ENCODE results near the gene NPBWR2.
A peak's percentile ranks its signal among the peaks of the same experiment; 100 is the strongest.
"Not testable (repeated sequence)": the region's sequence is repeated elsewhere in the genome, so short reads cannot be mapped to it uniquely, and the experiment has no call there.

NPBWR2 gene

DNA sequence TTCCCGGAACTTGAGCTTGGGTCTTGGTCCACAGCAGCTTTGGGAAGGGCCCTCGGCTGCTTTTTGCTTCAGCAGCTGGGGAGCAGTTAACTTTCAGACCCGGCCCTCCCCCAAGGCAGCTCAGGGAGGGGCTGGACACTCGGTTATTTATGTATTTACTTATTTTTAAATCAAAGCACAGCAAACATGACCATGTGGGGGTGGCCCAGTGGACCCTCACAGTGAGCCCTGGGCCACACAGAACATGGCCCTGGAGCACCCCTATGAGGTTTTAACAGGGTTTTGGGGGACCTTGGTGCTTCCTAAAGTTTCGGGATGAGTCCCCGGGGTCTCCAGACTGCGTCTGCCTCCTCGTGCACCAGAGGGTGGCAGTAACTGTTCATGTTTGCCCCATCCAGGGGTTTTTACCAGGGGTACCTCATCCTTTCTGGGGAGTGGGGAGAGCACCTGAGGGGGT lies 26.6 kb upstream of the NPBWR2 start:
- Histone ChIP-seq H3K9me3 (no peaks in the 10 kb centered on the region), H3K4me1 (no peaks in the 10 kb centered on the region), H3K36me3 (no peaks in the 10 kb centered on the region), H3K4me3 (ENCODE audit: low read depth, low read length) (no peak overlapping the region), H3K27me3 (no peaks in the 10 kb centered on the region; the same call in 1 of the 2 replicates)
- TF ChIP-seq, protein P1, sequence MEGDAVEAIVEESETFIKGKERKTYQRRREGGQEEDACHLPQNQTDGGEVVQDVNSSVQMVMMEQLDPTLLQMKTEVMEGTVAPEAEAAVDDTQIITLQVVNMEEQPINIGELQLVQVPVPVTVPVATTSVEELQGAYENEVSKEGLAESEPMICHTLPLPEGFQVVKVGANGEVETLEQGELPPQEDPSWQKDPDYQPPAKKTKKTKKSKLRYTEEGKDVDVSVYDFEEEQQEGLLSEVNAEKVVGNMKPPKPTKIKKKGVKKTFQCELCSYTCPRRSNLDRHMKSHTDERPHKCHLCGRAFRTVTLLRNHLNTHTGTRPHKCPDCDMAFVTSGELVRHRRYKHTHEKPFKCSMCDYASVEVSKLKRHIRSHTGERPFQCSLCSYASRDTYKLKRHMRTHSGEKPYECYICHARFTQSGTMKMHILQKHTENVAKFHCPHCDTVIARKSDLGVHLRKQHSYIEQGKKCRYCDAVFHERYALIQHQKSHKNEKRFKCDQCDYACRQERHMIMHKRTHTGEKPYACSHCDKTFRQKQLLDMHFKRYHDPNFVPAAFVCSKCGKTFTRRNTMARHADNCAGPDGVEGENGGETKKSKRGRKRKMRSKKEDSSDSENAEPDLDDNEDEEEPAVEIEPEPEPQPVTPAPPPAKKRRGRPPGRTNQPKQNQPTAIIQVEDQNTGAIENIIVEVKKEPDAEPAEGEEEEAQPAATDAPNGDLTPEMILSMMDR (IDR thresholded peaks at IDR 0.05; ENCODE audit: low read depth, low read length) = peak; percentile 48
- DNase-seq = no peak

- H3K4me1 ChIP-seq = no peaks in the 10 kb centered on the region
- H3K9me3 ChIP-seq = no peaks in the 10 kb centered on the region
- DNase-seq = no peak
- TF ChIP-seq, protein P1 (IDR thresholded peaks at IDR 0.05; ENCODE audit: low read depth, low read length) = peak; percentile 46
- H3K27me3 ChIP-seq = no peaks in the 10 kb centered on the region; the same call in 1 of the 2 replicates
- H3K36me3 ChIP-seq = no peaks in the 10 kb centered on the region
- no peak overlapping the region for H3K4me3 ChIP-seq (ENCODE audit: low read depth, low read length)
Observed at GRCh38 chr20:64131406-64131805, 24.0 kb upstream of the NPBWR2 start.

DNA sequence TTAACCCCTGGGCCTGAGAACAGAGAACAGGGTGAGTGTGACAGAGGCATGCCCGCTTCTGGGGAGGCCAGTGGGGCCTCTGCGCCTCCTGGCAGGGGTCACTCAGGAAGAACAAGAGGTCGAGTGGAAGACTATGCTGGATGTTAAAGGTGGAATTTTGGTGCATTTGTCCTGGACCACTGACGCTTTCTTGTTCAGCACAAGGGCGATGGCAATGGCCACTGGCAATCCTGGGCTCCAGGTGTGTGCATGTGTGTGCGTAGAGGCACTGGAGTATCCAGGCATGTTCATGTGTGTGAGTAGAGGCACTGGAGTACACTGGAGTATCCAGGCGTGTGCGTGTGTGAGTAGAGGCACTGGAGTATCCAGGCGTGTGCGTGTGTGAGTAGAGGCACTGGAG lies 23.5 kb upstream of the NPBWR2 start:
- Histone ChIP-seq H3K4me1 (no peaks in the 10 kb centered on the region), H3K36me3 (no peaks in the 10 kb centered on the region), H3K9me3 (no peaks in the 10 kb centered on the region), H3K27me3 (no peaks in the 10 kb centered on the region; the same call in 1 of the 2 replicates), H3K4me3 (ENCODE audit: low read depth, low read length) (no peak overlapping the region)
- DNase-seq = no peak
- TF ChIP-seq, protein P1 (IDR thresholded peaks at IDR 0.05; ENCODE audit: low read depth, low read length) = no peak

DNA sequence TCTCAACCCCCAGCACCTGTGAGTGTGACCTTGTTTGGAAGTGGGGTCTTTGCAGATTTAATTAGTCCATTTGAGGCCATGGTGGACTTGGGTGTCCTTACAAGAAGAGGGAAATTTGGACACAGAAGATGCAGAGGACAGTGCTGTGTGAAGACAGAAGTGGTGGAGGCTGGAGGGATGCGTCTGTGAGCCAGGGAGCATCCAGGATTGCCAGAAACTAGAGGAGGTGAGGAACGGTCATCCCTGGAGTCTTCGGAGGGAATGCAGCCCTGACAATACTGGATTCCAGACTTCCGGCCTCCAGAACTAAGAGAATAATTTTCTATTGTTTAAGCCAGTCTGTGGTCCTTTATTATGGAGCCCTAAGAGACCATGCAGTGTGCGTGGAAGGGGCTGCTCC lies 22.9 kb upstream of the NPBWR2 start:
- no peak for DNase-seq
- Histone ChIP-seq H3K4me1 (no peaks in the 10 kb centered on the region), H3K36me3 (no peaks in the 10 kb centered on the region), H3K27me3 (no peaks in the 10 kb centered on the region; the same call in 1 of the 2 replicates), H3K4me3 (ENCODE audit: low read depth, low read length) (no peak overlapping the region), H3K9me3 (no peaks in the 10 kb centered on the region)
- TF ChIP-seq, protein P1 (IDR thresholded peaks at IDR 0.05; ENCODE audit: low read depth, low read length) = no peak

DNA sequence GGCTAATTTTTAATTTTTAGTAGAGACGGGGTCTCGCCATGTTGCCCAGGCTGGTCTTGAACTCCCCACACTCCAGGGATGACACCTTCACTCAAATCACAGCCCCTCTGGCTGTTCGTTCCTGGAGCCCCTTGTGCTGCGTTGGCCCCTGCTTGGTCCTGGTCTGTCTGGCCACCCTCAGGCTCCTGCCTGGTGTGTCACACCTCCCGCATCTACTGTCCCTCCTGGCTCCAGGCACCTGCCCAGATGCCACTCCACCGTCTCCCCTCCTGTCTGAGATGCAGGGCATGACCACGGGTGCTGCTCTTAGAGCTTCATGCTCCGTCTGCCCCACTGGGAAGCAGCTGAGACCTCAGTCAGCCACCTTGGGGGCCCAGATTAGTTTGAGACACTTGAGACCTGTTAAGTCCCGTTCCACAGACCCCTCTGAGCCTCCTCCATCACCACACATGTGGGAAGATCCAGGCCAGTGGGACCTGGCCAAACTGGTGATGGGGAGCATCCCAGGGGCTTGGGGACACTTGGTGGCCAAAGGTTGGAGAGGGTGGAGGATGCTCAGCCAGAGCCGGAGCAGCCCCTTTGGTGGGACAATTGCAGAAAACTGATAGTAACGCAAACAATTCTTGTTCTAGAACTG lies 21.9 kb upstream of the NPBWR2 start:
- TF ChIP-seq, protein P1 (IDR thresholded peaks at IDR 0.05; ENCODE audit: low read depth, low read length) = no peak
- no peak for DNase-seq
- H3K36me3 ChIP-seq = no peaks in the 10 kb centered on the region
- no peak overlapping the region for H3K4me3 ChIP-seq (ENCODE audit: low read depth, low read length)
- H3K27me3 ChIP-seq = no peaks in the 10 kb centered on the region; the same call in 1 of the 2 replicates
- H3K9me3 ChIP-seq = no peaks in the 10 kb centered on the region
- H3K4me1 ChIP-seq = no peaks in the 10 kb centered on the region

DNA sequence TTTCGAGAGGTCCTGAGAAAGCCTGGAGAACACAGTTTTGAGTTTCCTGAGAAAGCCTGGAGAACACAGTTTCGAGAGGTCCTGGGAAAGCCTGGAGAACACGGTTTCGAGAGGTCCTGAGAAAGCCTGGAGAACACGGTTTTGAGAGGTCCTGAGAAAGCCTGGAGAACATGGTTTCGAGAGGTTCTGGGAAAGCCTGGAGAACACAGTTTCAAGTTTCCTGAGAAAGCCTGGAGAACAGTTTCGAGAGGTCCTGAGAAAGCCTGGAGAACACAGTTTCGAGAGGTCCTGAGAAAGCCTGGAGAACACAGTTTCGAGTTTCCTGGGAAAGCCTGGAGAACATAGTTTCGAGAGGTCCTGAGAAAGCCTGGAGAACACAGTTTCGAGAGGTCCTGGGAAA lies 16.2 kb upstream of the NPBWR2 start:
- not testable (repeated sequence) for H3K27me3 ChIP-seq; DNase-seq; H3K9me3 ChIP-seq; H3K36me3 ChIP-seq; H3K4me3 ChIP-seq (ENCODE audit: low read depth, low read length)
- peaks cover 11% of the 10 kb centered on the region for H3K4me1 ChIP-seq

DNA sequence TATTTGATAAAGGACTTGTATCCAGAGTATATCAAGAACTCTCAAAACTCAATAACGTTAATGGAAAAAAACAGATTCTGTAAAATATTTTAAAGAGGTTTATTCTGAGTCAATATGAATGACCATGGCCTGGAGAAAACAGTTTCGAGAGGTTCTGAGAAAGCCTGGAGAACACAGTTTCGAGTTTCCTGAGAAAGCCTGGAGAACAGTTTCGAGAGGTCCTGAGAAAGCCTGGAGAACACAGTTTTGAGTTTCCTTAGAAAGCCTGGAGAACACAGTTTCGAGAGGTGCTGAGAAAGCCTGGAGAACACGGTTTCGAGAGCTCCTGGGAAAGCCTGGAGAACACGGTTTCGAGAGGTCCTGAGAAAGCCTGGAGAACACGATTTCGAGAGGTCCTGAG lies 15.6 kb upstream of the NPBWR2 start:
- DNase-seq; H3K36me3 ChIP-seq; H3K4me3 ChIP-seq (ENCODE audit: low read depth, low read length); H3K9me3 ChIP-seq; H3K27me3 ChIP-seq: not testable (repeated sequence)
- H3K4me1 ChIP-seq = peaks cover 11% of the 10 kb centered on the region

Measured in BE2C (cell line).